ENCODE data around the gene CUX1. TPM values are rescaled to one million over a fixed set of nuclear protein-coding genes. Genes with fewer than 3 reads are reported as not detected.

CUX1 gene
- total RNA-seq, 2 donors from 2014 or later, result 24.7 to 26.2 TPM

- DNase-seq, result no peak
- no peaks in the 10 kb centered on the region for H3K9me3 Mint-ChIP-seq
- no peaks in the 10 kb centered on the region for H3K27me3 Mint-ChIP-seq (ENCODE audit: low read depth)
- ATAC-seq (replicated peaks in 1 of 2), result no peak
- no peaks in the 10 kb centered on the region for H3K36me3 Mint-ChIP-seq (ENCODE audit: insufficient read depth in 2 of 2)
- H3K4me3 Mint-ChIP-seq, result no peak overlapping the region
- H3K4me1 Mint-ChIP-seq (ENCODE audit: low read depth), result no peaks in the 10 kb centered on the region
- H3K27ac Mint-ChIP-seq, result no peak overlapping the region
Observed at GRCh38 chr7:102239206-102239820, 421.9 kb downstream of the CUX1 start.

- Mint-ChIP-seq H3K27me3 (ENCODE audit: low read depth) (no peaks in the 10 kb centered on the region), H3K4me1 (ENCODE audit: low read depth) (no peaks in the 10 kb centered on the region), H3K36me3 (ENCODE audit: insufficient read depth in 2 of 2) (no peaks in the 10 kb centered on the region), H3K9me3 (no peaks in the 10 kb centered on the region), H3K27ac (no peak overlapping the region), H3K4me3 (no peak overlapping the region)
- DNase-seq, result no peak
- no peak for ATAC-seq (replicated peaks in 1 of 2)
Observed at GRCh38 chr7:102241431-102241830, 424.0 kb downstream of the CUX1 start.

- H3K9me3 Mint-ChIP-seq, result no peaks in the 10 kb centered on the region
- no peaks in the 10 kb centered on the region for H3K27me3 Mint-ChIP-seq (ENCODE audit: low read depth)
- no peak overlapping the region for H3K4me3 Mint-ChIP-seq
- H3K4me1 Mint-ChIP-seq (ENCODE audit: low read depth), result no peaks in the 10 kb centered on the region
- no peak for ATAC-seq (replicated peaks in 1 of 2)
- no peak overlapping the region for H3K27ac Mint-ChIP-seq
- H3K36me3 Mint-ChIP-seq (ENCODE audit: insufficient read depth in 2 of 2), result no peaks in the 10 kb centered on the region
- no peak for DNase-seq
Observed at GRCh38 chr7:102244601-102245000, 427.2 kb downstream of the CUX1 start.

- DNase-seq (no peak), ATAC-seq (replicated peaks in 1 of 2) (no peak)
- H3K9me3 Mint-ChIP-seq, result no peaks in the 10 kb centered on the region
- H3K27me3 Mint-ChIP-seq (ENCODE audit: low read depth), result no peaks in the 10 kb centered on the region
- no peak overlapping the region for H3K4me3 Mint-ChIP-seq
- H3K36me3 Mint-ChIP-seq (ENCODE audit: insufficient read depth in 2 of 2), result no peaks in the 10 kb centered on the region
- H3K4me1 Mint-ChIP-seq (ENCODE audit: low read depth), result no peaks in the 10 kb centered on the region
- H3K27ac Mint-ChIP-seq, result no peak overlapping the region
Observed at GRCh38 chr7:102248081-102248455, 430.6 kb downstream of the CUX1 start.

GRCh38 chr7:102248456-102249395, 431.3 kb downstream of the CUX1 start:
- Mint-ChIP-seq H3K27me3 (ENCODE audit: low read depth) (no peaks in the 10 kb centered on the region), H3K4me1 (ENCODE audit: low read depth) (no peaks in the 10 kb centered on the region)
- no peak for ATAC-seq (replicated peaks in 1 of 2)

GRCh38 chr7:102251531-102252365, 434.3 kb downstream of the CUX1 start:
- Mint-ChIP-seq H3K9me3 (no peaks in the 10 kb centered on the region), H3K4me3 (no peak overlapping the region), H3K27ac (no peak overlapping the region), H3K27me3 (ENCODE audit: low read depth) (no peaks in the 10 kb centered on the region), H3K36me3 (ENCODE audit: insufficient read depth in 2 of 2) (no peaks in the 10 kb centered on the region), H3K4me1 (ENCODE audit: low read depth) (no peaks in the 10 kb centered on the region)
- ATAC-seq (replicated peaks in 1 of 2), result no peak
- no peak for DNase-seq

More at GRCh38 chr7:102248456-102249395, 431.3 kb downstream of the CUX1 start:
- no peaks in the 10 kb centered on the region for H3K36me3 Mint-ChIP-seq (ENCODE audit: insufficient read depth in 2 of 2)
- no peak for DNase-seq
- no peak overlapping the region for H3K4me3 Mint-ChIP-seq
- H3K9me3 Mint-ChIP-seq, result no peaks in the 10 kb centered on the region
- H3K27ac Mint-ChIP-seq, result no peak overlapping the region

GRCh38 chr7:102252366-102252982, 435.0 kb downstream of the CUX1 start:
- Mint-ChIP-seq H3K9me3 (no peaks in the 10 kb centered on the region), H3K36me3 (ENCODE audit: insufficient read depth in 2 of 2) (no peaks in the 10 kb centered on the region), H3K4me1 (ENCODE audit: low read depth) (no peaks in the 10 kb centered on the region), H3K4me3 (no peak overlapping the region), H3K27me3 (ENCODE audit: low read depth) (no peaks in the 10 kb centered on the region), H3K27ac (no peak overlapping the region)
- DNase-seq (no peak), ATAC-seq (replicated peaks in 1 of 2) (no peak)

- Mint-ChIP-seq H3K27ac (no peak overlapping the region), H3K27me3 (ENCODE audit: low read depth) (no peaks in the 10 kb centered on the region)
- no peak for ATAC-seq (replicated peaks in 1 of 2)
Observed at GRCh38 chr7:102253066-102253972, 435.9 kb downstream of the CUX1 start.

GRCh38 chr7:102253973-102254370, 436.5 kb downstream of the CUX1 start:
- Mint-ChIP-seq H3K4me3 (no peak overlapping the region), H3K4me1 (ENCODE audit: low read depth) (no peaks in the 10 kb centered on the region), H3K9me3 (no peaks in the 10 kb centered on the region), H3K36me3 (ENCODE audit: insufficient read depth in 2 of 2) (no peaks in the 10 kb centered on the region), H3K27me3 (ENCODE audit: low read depth) (no peaks in the 10 kb centered on the region), H3K27ac (no peak overlapping the region)
- ATAC-seq (replicated peaks in 1 of 2) (no peak), DNase-seq (no peak)

More at GRCh38 chr7:102253066-102253972, 435.9 kb downstream of the CUX1 start:
- Mint-ChIP-seq H3K36me3 (ENCODE audit: insufficient read depth in 2 of 2) (no peaks in the 10 kb centered on the region), H3K9me3 (no peaks in the 10 kb centered on the region), H3K4me1 (ENCODE audit: low read depth) (no peaks in the 10 kb centered on the region), H3K4me3 (no peak overlapping the region)
- no peak for DNase-seq

GRCh38 chr7:102254521-102254920, 437.1 kb downstream of the CUX1 start:
- H3K36me3 Mint-ChIP-seq (ENCODE audit: insufficient read depth in 2 of 2), result no peaks in the 10 kb centered on the region
- no peaks in the 10 kb centered on the region for H3K4me1 Mint-ChIP-seq (ENCODE audit: low read depth)
- no peaks in the 10 kb centered on the region for H3K27me3 Mint-ChIP-seq (ENCODE audit: low read depth)
- H3K27ac Mint-ChIP-seq, result no peak overlapping the region
- DNase-seq, result no peak
- H3K9me3 Mint-ChIP-seq, result no peaks in the 10 kb centered on the region
- ATAC-seq (replicated peaks in 1 of 2), result no peak
- H3K4me3 Mint-ChIP-seq, result no peak overlapping the region

GRCh38 chr7:102255501-102255900, 438.1 kb downstream of the CUX1 start:
- no peaks in the 10 kb centered on the region for H3K36me3 Mint-ChIP-seq (ENCODE audit: insufficient read depth in 2 of 2)
- H3K9me3 Mint-ChIP-seq, result no peaks in the 10 kb centered on the region
- DNase-seq (no peak), ATAC-seq (replicated peaks in 1 of 2) (no peak)
- H3K27me3 Mint-ChIP-seq (ENCODE audit: low read depth), result no peaks in the 10 kb centered on the region
- no peak overlapping the region for H3K4me3 Mint-ChIP-seq
- H3K4me1 Mint-ChIP-seq (ENCODE audit: low read depth), result no peaks in the 10 kb centered on the region
- no peak overlapping the region for H3K27ac Mint-ChIP-seq

- Mint-ChIP-seq H3K4me3 (no peak overlapping the region), H3K4me1 (ENCODE audit: low read depth) (no peaks in the 10 kb centered on the region), H3K27ac (no peak overlapping the region), H3K36me3 (ENCODE audit: insufficient read depth in 2 of 2) (no peaks in the 10 kb centered on the region), H3K9me3 (no peaks in the 10 kb centered on the region), H3K27me3 (ENCODE audit: low read depth) (no peaks in the 10 kb centered on the region)
- no peak for DNase-seq
- ATAC-seq (replicated peaks in 1 of 2), result no peak
Observed at GRCh38 chr7:102255916-102256315, 438.5 kb downstream of the CUX1 start.
